HG03097 (cell line): Measurements from ENCODE around the gene ARNT2.

Experiments
- ATAC-seq: cut with Tn5 transposase; IDR thresholded peaks from one replicate; pipeline ENCODE4 v1.9.1; 2021; ENCODE audit not compliant: unreplicated experiment, low FRiP score

ARNT2 gene

GRCh38 chr15:80568876-80569605 is 164.9 kb downstream of the ARNT2 start:
- no peak for ATAC-seq

GRCh38 chr15:80569656-80570055 is 165.5 kb downstream of the ARNT2 start:
- ATAC-seq, result no peak

GRCh38 chr15:80570553-80570952 is 166.4 kb downstream of the ARNT2 start:
- no peak for ATAC-seq

DNA sequence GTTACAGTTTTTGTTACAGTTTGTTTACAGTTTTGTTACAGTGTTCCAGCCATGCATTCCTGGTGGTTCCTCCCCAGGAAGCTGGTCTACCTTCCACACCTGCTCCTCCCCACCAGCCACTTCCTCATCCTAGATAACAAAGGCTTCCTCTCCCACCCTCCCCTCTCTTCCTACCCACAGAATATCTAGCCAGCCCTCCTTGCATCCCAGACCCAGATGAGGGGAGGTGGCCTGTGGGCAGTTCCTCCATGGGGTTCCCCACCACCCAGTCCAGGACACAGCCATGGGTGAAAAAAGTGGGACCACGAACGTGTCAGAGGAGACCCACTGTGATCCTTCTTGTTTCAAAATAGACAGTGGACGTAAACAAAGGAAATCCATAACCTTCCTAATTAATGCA is 168.2 kb downstream of the ARNT2 start:
- no peak for ATAC-seq

- no peak for ATAC-seq
Observed at GRCh38 chr15:80573606-80574005, 169.4 kb downstream of the ARNT2 start.

DNA sequence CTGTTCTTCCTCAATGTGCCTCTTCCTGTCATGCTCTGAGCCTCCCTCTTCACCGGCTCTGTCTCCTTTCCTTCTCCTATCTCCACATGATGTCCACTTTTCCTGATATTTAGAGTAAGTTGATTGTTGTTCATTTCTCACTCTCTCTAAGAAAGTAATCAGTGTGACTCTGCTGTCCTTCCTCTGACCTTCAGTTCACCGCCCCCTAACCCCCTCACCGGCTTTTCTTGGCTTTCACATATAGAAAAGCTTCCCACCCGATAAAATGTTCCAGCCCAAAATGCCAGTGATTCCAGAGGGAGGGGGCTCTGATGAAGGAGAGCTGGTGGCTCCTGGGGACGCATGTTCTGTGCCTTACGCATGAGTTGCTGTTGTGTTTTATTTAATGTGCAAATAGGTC is 170.4 kb downstream of the ARNT2 start:
- ATAC-seq, result no peak

DNA sequence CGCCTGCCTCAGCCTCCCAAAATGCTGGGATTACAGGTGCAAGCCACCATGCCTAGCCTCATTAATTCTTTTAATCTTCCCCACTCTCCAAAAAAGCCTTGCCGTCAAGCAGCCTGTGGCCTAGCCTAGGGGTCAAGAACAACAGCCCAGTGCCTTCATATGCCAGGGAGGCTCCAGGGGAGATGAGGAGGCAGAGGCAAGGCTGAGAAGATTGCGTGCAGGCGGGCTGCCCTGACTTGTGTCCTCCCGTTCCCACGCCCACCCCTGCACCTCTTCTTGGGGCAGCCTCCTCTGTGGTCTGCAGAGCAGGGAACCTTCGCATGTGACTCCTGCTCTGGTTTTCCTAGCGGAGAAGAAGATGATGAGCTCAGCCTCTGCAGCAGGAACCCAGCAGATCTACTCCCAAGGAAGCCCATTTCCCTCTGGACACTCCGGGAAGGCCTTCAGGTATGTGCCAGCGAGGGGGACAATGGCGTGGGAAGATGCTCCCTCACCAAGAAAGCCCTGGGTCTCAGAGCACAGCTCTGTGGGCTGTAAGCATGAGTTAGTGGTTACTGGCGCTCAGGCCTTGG is 172.4 kb downstream of the ARNT2 start:
- no peak for ATAC-seq

DNA sequence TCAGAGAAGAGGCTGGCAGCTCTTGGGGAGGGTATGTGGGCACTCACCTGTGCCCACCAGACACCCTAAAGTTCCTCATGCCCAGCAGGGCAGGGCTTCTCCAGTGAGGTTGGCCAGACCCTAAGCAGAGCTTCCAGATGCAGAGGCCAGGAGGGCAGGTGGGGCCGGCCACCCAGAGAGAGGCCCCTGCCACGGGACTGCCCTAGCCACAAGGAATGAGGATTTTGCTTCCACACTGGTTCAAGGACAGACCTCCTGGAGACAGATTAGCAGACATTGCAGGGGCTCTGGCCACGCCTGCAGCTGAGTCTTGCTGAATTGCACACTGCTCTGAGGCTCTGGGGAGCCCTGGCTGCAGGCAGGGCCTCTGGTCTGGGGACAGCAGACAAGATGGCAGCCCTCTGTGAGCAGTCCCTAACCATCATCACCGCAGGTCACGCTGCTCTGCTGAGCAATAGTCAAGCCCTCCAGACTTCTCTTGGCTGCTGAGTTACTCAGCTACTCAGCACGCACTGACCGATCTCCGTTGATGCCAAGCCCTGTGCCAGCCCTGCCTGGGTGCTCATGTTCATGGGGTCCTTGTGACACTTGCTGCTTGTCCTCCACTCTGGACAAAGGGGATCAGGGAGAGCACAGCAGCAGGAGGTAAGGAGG is 173.5 kb downstream of the ARNT2 start:
- ATAC-seq, result no peak

DNA sequence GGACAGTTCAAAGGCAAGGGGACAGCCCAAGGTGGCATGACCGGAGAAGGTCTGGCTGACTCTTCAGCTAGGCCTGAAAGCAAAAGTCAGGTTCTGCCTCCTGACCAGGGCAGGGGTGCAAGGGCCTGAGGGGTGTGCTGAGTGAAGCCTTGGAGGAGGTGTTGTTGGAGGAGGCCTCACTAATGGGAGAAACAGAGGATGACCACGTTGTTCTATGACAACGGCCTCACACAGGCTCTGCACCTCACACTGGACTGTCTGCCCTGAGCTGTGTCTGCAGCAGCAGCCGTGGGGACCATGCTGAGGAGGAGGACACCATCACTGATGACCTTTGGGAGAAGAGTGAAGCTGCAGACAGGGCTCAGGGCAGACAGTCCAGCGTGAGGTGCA is 174.0 kb downstream of the ARNT2 start:
- ATAC-seq, result no peak

DNA sequence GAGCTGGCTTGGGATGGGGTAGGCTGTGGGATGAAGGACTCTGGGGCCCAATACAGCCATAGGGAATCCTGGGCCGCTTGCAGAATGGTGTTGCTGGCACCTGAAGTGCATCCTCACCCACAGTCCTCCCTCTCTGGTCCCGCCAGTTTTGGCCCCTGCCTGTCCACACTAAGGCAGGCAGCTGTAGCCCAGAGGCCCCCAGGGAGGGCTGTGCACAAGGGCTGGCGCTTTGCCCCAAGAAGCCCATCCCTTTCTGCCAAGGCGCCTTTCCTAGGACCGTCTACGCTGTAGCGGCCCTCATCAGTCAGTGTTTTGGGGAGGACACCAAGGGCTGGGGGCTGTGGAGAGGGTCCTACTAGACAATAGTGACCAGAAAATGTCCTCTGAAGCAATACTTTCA is 174.7 kb downstream of the ARNT2 start:
- no peak for ATAC-seq

- no peak for ATAC-seq
Observed at GRCh38 chr15:80579611-80580010, 175.4 kb downstream of the ARNT2 start.

GRCh38 chr15:80580106-80580505 is 175.9 kb downstream of the ARNT2 start:
- ATAC-seq, result no peak

DNA sequence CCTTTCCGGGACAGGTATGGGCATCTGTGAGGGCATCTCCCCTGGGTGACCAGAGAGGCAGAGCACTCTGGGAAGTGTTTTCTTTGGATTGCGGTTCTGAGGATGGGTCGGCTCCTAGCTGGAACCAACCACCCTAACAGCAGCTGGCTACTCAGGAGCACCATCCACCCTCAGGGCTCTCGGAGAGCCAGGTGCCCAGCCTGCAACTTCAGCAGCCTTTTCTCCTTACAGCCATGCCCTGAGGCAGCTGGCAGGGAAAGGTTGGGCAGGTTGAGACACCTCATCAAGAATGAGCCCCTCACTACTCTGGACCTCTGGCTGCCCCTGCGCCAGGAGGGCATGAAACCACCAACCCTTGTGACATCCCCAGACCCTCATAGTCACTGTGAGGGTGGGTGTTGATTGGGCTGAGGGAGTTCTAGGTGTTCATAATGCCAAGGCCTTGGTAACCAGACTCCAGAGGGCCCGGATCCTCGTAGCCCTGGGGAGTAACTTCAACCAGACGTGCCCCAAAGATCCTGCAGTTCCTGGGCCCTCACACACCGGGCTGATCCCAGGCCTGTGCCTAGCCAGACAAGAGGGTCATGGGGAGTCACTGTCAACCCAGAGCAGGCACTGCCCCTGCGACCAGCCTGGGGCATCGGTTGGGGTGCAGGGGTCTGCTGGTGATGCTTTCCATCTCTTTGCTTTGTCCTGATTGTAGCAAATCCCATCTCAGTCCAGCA is 176.5 kb downstream of the ARNT2 start:
- no peak for ATAC-seq

DNA sequence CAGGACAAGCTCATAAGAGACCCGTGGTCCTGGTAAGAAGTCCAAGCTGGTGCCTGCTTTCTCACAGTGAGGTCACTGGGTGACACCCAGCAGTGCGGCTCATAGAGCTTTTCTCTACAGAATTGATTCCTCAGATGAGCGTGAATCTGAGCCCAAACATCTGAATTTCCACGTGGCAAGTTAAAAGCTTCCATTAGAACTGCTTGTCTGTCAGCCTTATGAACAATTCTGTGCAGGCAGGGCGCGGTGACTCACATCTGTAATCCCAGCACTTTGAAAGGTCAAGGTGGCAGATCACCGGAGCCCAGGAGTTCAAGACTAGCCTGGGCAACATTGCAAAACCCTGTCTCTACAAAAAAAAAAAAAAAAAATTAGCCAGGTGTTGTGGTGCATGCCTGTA is 177.8 kb downstream of the ARNT2 start:
- ATAC-seq, result no peak

DNA sequence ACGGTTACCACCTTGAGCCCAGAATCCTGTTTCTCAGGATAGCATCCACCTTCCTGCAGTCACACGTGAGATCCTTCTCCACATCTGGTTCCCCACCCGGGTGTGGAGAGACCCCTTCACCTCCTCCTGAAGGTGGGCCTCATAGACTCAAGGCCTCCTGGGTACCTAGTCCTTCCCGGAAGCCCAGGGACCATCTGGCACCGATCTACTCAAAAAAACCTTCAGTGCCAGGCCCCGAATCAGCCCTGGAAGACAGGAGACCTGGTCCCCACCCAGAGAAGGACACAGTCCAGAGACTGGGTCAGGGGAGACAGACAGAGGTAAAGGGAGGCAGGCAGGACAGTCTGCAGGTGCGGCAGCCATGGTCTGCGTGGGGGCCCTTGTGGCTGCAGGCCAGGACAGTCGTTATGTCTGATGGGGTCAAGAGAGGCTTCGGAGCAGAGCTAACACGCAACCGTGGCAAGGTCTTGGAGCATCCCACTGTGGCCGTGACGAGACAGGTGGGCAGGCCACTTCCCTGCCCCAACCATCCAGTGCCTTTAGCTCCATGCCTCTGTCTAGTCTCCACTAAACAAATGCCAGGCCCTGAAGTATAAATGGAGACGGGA is 178.7 kb downstream of the ARNT2 start:
- no peak for ATAC-seq

DNA sequence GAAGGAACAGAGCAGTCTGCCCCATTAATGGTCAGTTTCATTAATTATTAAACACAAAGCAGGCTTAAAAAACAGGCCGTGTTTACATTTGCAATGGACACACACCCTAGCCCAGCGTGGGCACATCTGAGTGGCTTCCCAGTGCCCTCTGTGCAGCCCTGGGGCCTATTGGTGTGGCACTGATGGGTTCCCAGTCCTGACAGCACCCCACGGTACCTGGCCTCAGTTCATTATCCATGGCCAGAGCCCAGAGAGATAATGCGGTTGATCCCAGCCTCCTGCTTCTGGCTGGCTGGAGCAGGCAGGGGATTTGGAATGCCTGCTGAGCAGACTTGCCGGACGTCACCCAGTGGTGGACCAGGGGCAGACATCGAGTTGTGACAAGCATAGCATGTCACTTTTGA is 180.4 kb downstream of the ARNT2 start:
- no peak for ATAC-seq

DNA sequence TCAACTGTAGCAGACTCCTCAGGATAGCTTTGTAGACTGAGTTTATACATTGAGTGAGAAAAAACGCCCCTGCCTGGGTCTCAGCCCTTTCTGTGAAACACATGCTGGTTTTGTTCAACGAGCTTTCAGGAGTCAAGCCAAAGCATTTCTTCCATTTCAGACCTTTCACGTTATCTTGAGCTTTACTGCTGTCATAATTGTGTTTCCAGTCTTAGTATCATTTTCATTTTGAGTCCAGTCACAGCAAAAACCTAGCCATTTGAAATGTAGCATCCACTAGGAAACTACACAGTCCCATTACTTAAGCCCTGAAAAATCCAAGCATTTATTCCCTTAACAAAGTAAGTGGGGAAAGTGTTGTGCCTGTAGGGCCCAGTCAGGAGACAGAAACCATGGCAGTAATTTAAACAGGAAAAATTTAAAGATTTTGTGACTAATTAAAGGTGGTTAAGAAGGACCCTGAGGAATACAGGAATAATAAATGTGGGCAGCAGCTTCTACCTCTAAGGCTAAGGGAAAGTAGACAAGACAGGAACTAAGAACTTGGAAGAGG is 180.9 kb downstream of the ARNT2 start:
- ATAC-seq, result no peak

GRCh38 chr15:80585544-80586018 is 181.4 kb downstream of the ARNT2 start:
- ATAC-seq, result no peak

GRCh38 chr15:80586161-80586560 is 182.0 kb downstream of the ARNT2 start:
- no peak for ATAC-seq

DNA sequence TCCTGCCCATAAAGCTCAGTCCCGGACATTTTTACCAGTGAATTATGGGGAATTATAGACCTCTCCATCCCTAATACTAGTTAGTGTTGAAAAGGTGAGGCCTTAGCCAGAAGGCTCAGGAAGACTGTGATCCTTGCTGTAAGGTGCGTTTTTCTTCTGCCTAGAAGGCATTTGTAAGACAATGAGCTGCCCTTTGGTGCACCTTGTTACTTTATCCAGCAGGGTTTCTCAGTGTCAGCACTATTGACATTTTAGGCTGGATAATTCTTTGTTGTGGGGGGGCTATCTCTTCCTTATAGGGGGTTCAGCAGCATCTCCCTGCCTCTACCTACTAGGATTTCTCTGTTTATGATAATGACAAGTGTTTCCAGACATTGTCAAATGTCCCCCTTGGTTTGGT is 182.8 kb downstream of the ARNT2 start:
- no peak for ATAC-seq
